Measurements from ENCODE around the gene FAM168B. TPM values are rescaled to one million over a fixed set of nuclear protein-coding genes. Genes with fewer than 3 reads are reported as not detected.
"Not testable (repeated sequence)": the region's sequence is repeated elsewhere in the genome, so short reads cannot be mapped to it uniquely, and the experiment has no call there.

Gene FAM168B
- polyA plus RNA-seq (ENCODE audit: insufficient read depth in 1 of 5, insufficient read length in 5 of 5, low replicate concordance in 1 of 5), result 10 to 100 TPM; 76.1 to 92.4 (median 86.7) TPM
- long read RNA-seq, donor 1, full-length matches to known transcripts, result 29 of 75 reads
- long read RNA-seq, donor 1, partial matches to known transcripts, result 46 of 75 reads
- long read RNA-seq, donor 1, other reads (novel, unspliced or antisense), result 0 of 75 reads
- long read RNA-seq, donor 2, transcript FAM168B-201 (7 exons, 944 nt), result major isoform, 10 of 22 reads
- long read RNA-seq, donor 2, partial matches to known transcripts, result 12 of 22 reads
- long read RNA-seq, donor 2, other reads (novel, unspliced or antisense), result 0 of 22 reads
- long read RNA-seq, donor 3, transcript FAM168B-201 (7 exons, 944 nt), result major isoform, 10 of 21 reads
- long read RNA-seq, donor 3, partial matches to known transcripts, result 11 of 21 reads
- long read RNA-seq, donor 3, other reads (novel, unspliced or antisense), result 0 of 21 reads
- long read RNA-seq, donor 4, full-length matches to known transcripts, result 8 of 20 reads
- long read RNA-seq, donor 4, partial matches to known transcripts, result 12 of 20 reads
- long read RNA-seq, donor 4, other reads (novel, unspliced or antisense), result 0 of 20 reads
- long read RNA-seq, donor 5, full-length matches to known transcripts, result 26 of 61 reads
- long read RNA-seq, donor 5, partial matches to known transcripts, result 35 of 61 reads
- long read RNA-seq, donor 5, other reads (novel, unspliced or antisense), result 0 of 61 reads
- long read RNA-seq, donor 6, full-length matches to known transcripts, result 20 of 44 reads
- long read RNA-seq, donor 6, partial matches to known transcripts, result 24 of 44 reads
- long read RNA-seq, donor 6, other reads (novel, unspliced or antisense), result 0 of 44 reads
- long read RNA-seq, donor 7, full-length matches to known transcripts, result 22 of 27 reads
- long read RNA-seq, donor 7, partial matches to known transcripts, result 5 of 27 reads
- long read RNA-seq, donor 7, other reads (novel, unspliced or antisense), result 0 of 27 reads
- long read RNA-seq, donor 8, transcript FAM168B-201 (7 exons, 944 nt), result major isoform, 6 of 6 reads
- long read RNA-seq, donor 8, partial matches to known transcripts, result 0 of 6 reads
- long read RNA-seq, donor 8, other reads (novel, unspliced or antisense), result 0 of 6 reads

GRCh38 chr2:131093006-131093695, at the start of gene FAM168B:
Gene FAM168B, minus strand, starts transcription at chr2:131093460. Its CDS starts 10,814 bp downstream, at chr2:131082646.
- DNase-seq, result peak; percentile 92 to 93

GRCh38 chr2:131142849-131143248, 49.6 kb upstream of the FAM168B start:
- DNase-seq, result no peak

- no peak for DNase-seq
Measured at GRCh38 chr2:131140581-131140980, 47.3 kb upstream of the FAM168B start.

- DNase-seq, result no peak
Measured at GRCh38 chr2:131132729-131133128, 39.5 kb upstream of the FAM168B start.

- DNase-seq, result no peak
Measured at GRCh38 chr2:131130298-131130596, 37.0 kb upstream of the FAM168B start.

- no peak for DNase-seq
Measured at GRCh38 chr2:131127981-131128380, 34.7 kb upstream of the FAM168B start.

GRCh38 chr2:131127076-131127475, 33.8 kb upstream of the FAM168B start:
- no peak for DNase-seq

GRCh38 chr2:131126436-131126835, 33.2 kb upstream of the FAM168B start:
- no peak for DNase-seq

GRCh38 chr2:131125195-131125757, 32.0 kb upstream of the FAM168B start:
- no peak for DNase-seq

GRCh38 chr2:131123192-131123591, 29.9 kb upstream of the FAM168B start:
- DNase-seq, result no peak

GRCh38 chr2:131122496-131122895, 29.2 kb upstream of the FAM168B start:
- DNase-seq, result no peak

GRCh38 chr2:131121464-131121863, 28.2 kb upstream of the FAM168B start:
- no peak for DNase-seq

- DNase-seq, result no peak
Measured at GRCh38 chr2:131120815-131121317, 27.6 kb upstream of the FAM168B start.

- DNase-seq, result no peak
Measured at GRCh38 chr2:131115752-131116151, 22.5 kb upstream of the FAM168B start.

GRCh38 chr2:131114950-131115349, 21.7 kb upstream of the FAM168B start:
- not testable (repeated sequence) for DNase-seq

- DNase-seq, result no peak
Measured at GRCh38 chr2:131113566-131114227, 20.4 kb upstream of the FAM168B start.

GRCh38 chr2:131112529-131112928, 19.3 kb upstream of the FAM168B start:
- DNase-seq, result no peak

GRCh38 chr2:131105950-131106801, 12.9 kb upstream of the FAM168B start:
- DNase-seq, result no peak

GRCh38 chr2:131105156-131105949, 12.1 kb upstream of the FAM168B start, which contains the start of gene PLEKHB2:
Gene PLEKHB2, plus strand, starts transcription at chr2:131105336. Its CDS starts 15,606 bp downstream, at chr2:131120942.
- peak; percentile 93 to 94 for DNase-seq

Data from right lung (tissue), 10 donors.